Pancreas (tissue), 10 donors: ENCODE results near the gene LRRC26. TPM values are rescaled to one million over a fixed set of nuclear protein-coding genes. Genes with fewer than 3 reads are reported as not detected.

ENCODE experiments used
- ATAC-seq, 4 donors: fragments of 200-7000 bp; cut with Tn5 transposase; one replicate each; pipeline versions ENCODE4 v1.8.0 to v1.9.1; 2020; ENCODE audit warnings: mild to moderate bottlenecking in 4 of 4, moderate library complexity in 4 of 4
- DNase-seq, 6 donors: peaks; one replicate each; pipeline ENCODE4 v3.0.0-alpha.2; 2020
- FAIRE-seq: peaks from 2 replicates; lab custom pipeline; 2012; peaks lifted over from hg19 to GRCh38; lab: Jason Lieb, UNC
- H3K27ac ChIP-seq, 4 donors: fragments of 200-600 bp; sonication (generic); 1 replicate in 3 of 4; 2 replicates in 1 of 4; pipeline versions ENCODE4 v1.5.0 to v1.8.0; 2020
- H3K27me3 ChIP-seq, 4 donors: fragments of 200-600 bp; one replicate each; pipeline ENCODE4 v1.8.0; 2021
- H3K36me3 ChIP-seq, 3 donors: fragments of 200-600 bp; sonication (generic) in 1 of 3; one replicate each; pipeline versions ENCODE4 v1.5.0 to v1.8.0; 2020 to 2021
- H3K4me1 ChIP-seq, 3 donors: fragments of 200-600 bp; one replicate each; pipeline ENCODE4 v1.8.0; 2021
- H3K4me3 ChIP-seq, 4 donors: fragments of 200-600 bp; sonication (generic) in 2 of 4; one replicate each; pipeline versions ENCODE4 v1.5.0 to v1.8.0; 2020 to 2021
- H3K9me3 ChIP-seq, 4 donors: fragments of 200-600 bp; one replicate each; pipeline ENCODE4 v1.8.0; 2021
- WGBS, 2 donors: extraction: QIAGEN DNeasy Blood & Tissue Kit; methylation state at CpG; one replicate each; pipeline ENCODE4 v1.1.7; 2013; 5-methylcytosine and 5-hydroxymethylcytosine counted together
- intact Hi-C, 3 donors: fragments of 100-400 bp; cut with DNase I; formaldehyde crosslinking; loops; one replicate each; pipeline versions ENCODE4 v1.11.1 to v1.14.2; 2022
- polyA plus RNA-seq, 2 donors: library from polyadenylated mRNA; stranded (reverse); fragments of 200-250 nt; gene quantifications; one replicate each; pipeline ENCODE4 v1.2.3, GENCODE V29; 2013
- total RNA-seq, 6 donors: library from RNA; stranded (reverse); fragmentation: NEBNext Ultra II Directional in 4 of 6; extraction: Animal tissue kit (Norgen Biotek cat#: 25700) in 4 of 6; gene quantifications; one replicate each; pipeline versions ENCODE4 v1.2.1 to v1.2.4, GENCODE V29; 2021 to 2023
- TF ChIP-seq, protein P1 (sequence below), 4 donors: fragments of 200-600 bp; sonication (generic) in 3 of 4; IDR thresholded peaks; one replicate each; pipeline versions ENCODE4 v1.5.0 to v1.8.0; 2021; ENCODE audit warnings: antibody characterized with exemption in 4 of 4
- donor health status: healthy with polysubstance abuse.
- donor health status: DM: no; HTN: no; CAD: no; lungs with moderate emphysema.
- donor health status: DM: no; HTN: no; CAD: no.
- donor health status: control.
- donor health status: control.
- donor health status: Bipolar disorder and iron deficiency.
- donor health status: DM: yes; HTN: yes; CAD: no.
- donor health status: DM: no; HTN: no; CAD: no.
- donor health status: DM: no; HTN: no; CAD: no.
- donor health status: DM: yes; HTN: yes; CAD: no.

LRRC26 gene
- total and polyA plus RNA-seq, 8 donors, result 0.28 to 0.90 (median 0.49) TPM; not detected in 2

DNA sequence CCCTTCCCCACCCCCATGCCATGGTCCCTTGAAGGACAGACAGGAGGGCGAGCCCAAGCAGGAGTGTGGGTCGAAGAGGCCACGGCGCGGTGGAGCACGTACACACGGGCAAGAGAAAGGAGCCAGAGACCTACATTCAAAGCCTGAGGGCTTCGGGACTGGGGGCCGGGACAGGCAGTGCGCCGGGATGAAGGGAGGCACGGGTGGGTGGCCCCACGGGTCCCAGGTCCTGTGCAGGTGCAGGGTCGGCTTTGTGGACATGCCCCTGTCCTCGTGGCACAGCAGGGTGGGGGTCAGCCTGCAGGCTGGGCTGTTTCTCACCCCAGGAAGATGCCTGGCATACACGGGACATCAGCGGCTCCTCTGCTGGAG, 9.8 kb downstream of the LRRC26 start:
- H3K4me3 ChIP-seq, result no peak overlapping the region
- peaks cover 0 to 10% (median 2%) of the 10 kb centered on the region in 4 donors for H3K27me3 ChIP-seq
- ATAC-seq (no peak), DNase-seq (no peak), FAIRE-seq (no peak)
- WGBS, 2 donors, result 53 to 65% methylated on average over 17 of the region's 17 CpGs
- TF ChIP-seq, protein P1, sequence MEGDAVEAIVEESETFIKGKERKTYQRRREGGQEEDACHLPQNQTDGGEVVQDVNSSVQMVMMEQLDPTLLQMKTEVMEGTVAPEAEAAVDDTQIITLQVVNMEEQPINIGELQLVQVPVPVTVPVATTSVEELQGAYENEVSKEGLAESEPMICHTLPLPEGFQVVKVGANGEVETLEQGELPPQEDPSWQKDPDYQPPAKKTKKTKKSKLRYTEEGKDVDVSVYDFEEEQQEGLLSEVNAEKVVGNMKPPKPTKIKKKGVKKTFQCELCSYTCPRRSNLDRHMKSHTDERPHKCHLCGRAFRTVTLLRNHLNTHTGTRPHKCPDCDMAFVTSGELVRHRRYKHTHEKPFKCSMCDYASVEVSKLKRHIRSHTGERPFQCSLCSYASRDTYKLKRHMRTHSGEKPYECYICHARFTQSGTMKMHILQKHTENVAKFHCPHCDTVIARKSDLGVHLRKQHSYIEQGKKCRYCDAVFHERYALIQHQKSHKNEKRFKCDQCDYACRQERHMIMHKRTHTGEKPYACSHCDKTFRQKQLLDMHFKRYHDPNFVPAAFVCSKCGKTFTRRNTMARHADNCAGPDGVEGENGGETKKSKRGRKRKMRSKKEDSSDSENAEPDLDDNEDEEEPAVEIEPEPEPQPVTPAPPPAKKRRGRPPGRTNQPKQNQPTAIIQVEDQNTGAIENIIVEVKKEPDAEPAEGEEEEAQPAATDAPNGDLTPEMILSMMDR (IDR thresholded peaks at IDR 0.05), result no peak
- H3K36me3 ChIP-seq, result no peaks in the 10 kb centered on the region
- intact Hi-C loops, result no loop called here
- H3K9me3 ChIP-seq, result no peaks in the 10 kb centered on the region
- H3K27ac ChIP-seq, result no peak overlapping the region
- peaks cover 0 to 6% (median 5%) of the 10 kb centered on the region in 3 donors for H3K4me1 ChIP-seq

DNA sequence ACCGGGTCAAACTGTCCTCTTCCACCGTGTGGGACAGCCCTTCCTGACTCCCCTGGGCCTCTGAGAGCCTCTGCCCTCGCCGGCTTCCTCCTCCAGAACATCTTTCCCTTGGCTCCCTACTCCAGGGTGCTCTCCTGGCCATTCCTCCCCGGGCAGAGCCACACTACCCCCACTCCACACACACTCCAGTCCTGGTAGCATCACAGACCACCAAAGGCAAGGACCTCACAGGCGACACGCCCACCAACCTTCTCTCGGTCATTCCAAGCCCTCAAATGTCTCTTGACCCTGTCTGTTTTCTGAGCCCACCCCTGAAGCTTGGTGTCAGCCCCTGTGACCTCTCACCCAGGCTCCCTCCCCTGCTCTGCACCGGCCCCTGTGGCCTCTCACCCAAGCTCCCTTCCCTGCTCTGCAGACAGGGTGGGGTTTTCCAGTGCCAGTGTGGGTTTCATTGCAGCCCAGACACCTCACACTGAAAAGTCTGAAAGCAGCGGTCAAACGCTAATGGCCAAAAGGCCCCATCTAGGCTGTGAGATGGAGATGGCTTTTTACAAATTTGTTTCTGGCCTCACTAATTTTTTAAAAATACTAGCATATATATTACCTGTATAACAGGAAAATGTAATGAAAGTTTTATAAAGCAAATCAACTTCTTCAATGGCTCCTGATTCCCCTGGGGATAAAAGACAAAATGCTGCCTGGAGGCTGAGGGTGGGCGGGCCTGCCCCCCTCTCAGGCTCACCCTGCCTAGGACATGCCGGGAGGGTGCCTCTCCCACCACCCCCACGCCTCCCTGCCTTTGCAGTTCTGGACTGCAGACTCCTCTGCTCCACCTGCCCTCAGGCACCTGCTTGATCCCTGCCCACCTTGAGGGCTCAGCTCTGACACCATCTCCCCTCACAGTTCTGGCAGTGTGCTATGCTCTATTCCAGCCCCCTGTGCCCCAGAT, 10.5 kb downstream of the LRRC26 start:
- ATAC-seq (no peak), FAIRE-seq (no peak), DNase-seq (no peak)
- Histone ChIP-seq H3K27ac (no peak overlapping the region), H3K9me3 (no peaks in the 10 kb centered on the region), H3K4me1 (peaks cover 0 to 6% (median 5%) of the 10 kb centered on the region in 3 donors), H3K27me3 (peaks cover 0 to 10% (median 2%) of the 10 kb centered on the region in 4 donors), H3K36me3 (no peaks in the 10 kb centered on the region), H3K4me3 (no peak overlapping the region)
- whole genome bisulfite sequencing, 2 donors, result 38 to 44% methylated on average over 14 of the region's 14 CpGs
- intact Hi-C loops, result no loop called here
- TF ChIP-seq, protein P1 (IDR thresholded peaks at IDR 0.05), result no peak

DNA sequence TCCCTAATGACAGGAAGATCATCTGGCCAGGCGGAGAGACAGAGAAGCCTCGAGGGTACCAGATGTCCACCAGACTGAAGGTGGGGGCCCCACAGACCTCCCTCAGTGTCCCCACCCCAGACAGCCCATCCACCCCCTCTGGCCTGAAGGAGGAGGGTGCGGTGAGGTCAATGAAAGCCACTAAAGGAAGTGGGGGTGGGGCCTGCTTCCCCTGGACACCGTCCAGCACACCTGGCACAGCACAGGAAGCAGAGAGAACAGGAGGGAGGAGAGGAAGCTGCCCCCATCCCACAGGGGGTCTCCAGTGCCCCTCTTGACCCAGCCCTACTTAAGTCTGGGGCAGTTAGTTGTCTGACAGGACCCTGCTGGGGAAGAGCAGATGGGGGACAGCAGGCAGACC, 11.2 kb downstream of the LRRC26 start:
- DNase-seq (no peak), ATAC-seq (no peak), FAIRE-seq (no peak)
- peaks cover 0 to 6% (median 5%) of the 10 kb centered on the region in 3 donors for H3K4me1 ChIP-seq
- H3K36me3 ChIP-seq, result no peaks in the 10 kb centered on the region
- TF ChIP-seq, protein P1 (IDR thresholded peaks at IDR 0.05), result no peak
- no peak overlapping the region for H3K4me3 ChIP-seq
- intact Hi-C loops, result no loop called here
- no peak overlapping the region for H3K27ac ChIP-seq
- H3K27me3 ChIP-seq, result peaks cover 0 to 10% (median under 1%) of the 10 kb centered on the region in 4 donors
- 28 to 37% methylated on average over 4 of the region's 4 CpGs for WGBS, 2 donors
- no peaks in the 10 kb centered on the region for H3K9me3 ChIP-seq

DNA sequence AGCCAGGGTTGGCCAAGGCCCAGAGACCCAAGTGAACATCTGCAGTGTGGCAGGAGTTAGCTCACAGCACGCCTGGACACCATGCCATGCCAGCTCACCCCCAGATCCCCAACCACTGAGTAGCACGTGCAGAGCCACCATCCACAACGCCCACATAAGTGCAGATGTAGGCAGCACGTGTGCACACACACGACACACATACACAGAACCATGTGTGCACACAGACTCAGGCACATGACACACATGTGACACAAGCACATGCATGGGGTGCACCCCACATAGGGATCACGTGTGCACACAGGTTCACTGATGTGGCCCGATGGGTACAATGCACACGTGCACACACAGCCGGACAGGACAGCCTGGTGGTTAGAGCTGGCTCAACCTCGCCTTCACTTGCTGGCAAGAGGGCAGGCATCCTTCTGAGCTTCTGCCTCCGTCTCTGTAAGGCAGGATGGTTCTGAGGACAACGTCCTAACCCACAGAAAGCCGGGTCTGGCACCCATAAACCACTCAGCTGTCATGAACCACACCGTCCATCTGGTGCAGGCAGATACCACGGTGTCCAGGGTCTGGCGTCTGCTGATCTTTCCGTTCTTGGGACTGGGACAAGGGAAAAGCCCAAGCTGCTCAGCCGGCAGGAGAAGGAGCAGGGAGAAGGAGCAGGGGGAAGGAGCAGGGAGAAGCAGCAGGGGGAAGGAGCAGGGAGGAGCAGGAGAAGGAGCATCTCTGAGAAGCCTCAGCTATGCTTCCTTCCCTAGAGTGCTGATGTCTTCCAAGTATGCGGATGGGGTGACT, 12.0 kb downstream of the LRRC26 start:
- 50 to 66% methylated on average over 19 of the region's 19 CpGs for WGBS, 2 donors

More for the DNA sequence above, 12.0 kb downstream of the LRRC26 start:
- ATAC-seq (no peak), DNase-seq (no peak), FAIRE-seq (no peak)
- H3K27me3 ChIP-seq, result peaks cover 0 to 10% (median 0%) of the 10 kb centered on the region in 4 donors
- no peak overlapping the region for H3K4me3 ChIP-seq
- intact Hi-C loops, result no loop called here
- peaks cover 0 to 5% (median under 1%) of the 10 kb centered on the region in 3 donors for H3K4me1 ChIP-seq
- H3K36me3 ChIP-seq, result no peaks in the 10 kb centered on the region
- H3K27ac ChIP-seq, result no peak overlapping the region
- H3K9me3 ChIP-seq, result no peaks in the 10 kb centered on the region
- TF ChIP-seq, protein P1 (IDR thresholded peaks at IDR 0.05), result no peak
